HG03045 (cell line): ENCODE data around the gene SP3.

Experiments
- ATAC-seq: cut with Tn5 transposase; IDR thresholded peaks from one replicate; pipeline ENCODE4 v1.9.1; 2021; ENCODE audit warnings: mild to moderate bottlenecking, moderate library complexity; ENCODE audit not compliant: unreplicated experiment

SP3 gene

DNA sequence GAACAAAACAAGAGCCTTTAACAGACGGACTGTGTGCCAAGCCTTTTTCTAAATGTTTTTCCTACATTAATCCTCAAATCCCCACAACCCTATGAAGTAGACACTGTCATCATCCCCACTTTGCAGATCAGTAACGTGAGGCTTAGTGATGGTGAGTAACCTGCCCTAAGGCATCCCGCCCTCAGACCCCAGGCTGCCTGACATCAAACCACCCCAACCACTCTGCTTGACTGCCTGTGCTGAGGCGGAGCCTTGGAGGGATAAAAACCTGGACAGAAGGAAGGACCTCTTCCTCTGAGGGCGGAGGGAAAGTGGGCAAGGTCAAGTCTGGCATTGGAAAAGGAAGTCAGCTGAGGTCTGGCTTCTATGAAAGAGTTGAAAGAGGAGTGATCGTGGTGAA is 104.6 kb downstream of the SP3 start:
- ATAC-seq = no peak

- no peak for ATAC-seq
Measured at GRCh38 chr2:173860082-173860481, 105.1 kb downstream of the SP3 start.

- ATAC-seq = no peak
Measured at GRCh38 chr2:173858291-173858731, 106.9 kb downstream of the SP3 start.
